Fibroblast of mammary gland (primary cell): Measurements from ENCODE around the gene LSM5.

Source experiments
- DNase-seq: peaks from one replicate; pipeline ENCODE4 v3.0.0-alpha.2; 2010; ENCODE audit warnings: low read depth
- H3K4me3 ChIP-seq: 2 replicates; pipeline ENCODE4 v1.5.1; 2011; ENCODE audit warnings: low read depth, mild to moderate bottlenecking, low read length, moderate library complexity; ENCODE audit not compliant: control insufficient read depth
- CTCF ChIP-seq: conservative IDR thresholded peaks from 2 replicates; pipeline ENCODE4 v1.5.1; 2011; ENCODE audit warnings: low read depth, low read length, inconsistent platforms; ENCODE audit not compliant: control insufficient read depth, insufficient read depth

The LSM5 gene

GRCh38 chr7:32490127-32490796 is at the start of gene LSM5:
LSM5 (minus strand) TSS chr7:32490380; CDS start chr7:32490365, 15 bp downstream.
- peak; percentile 94 for DNase-seq
- TF ChIP-seq CTCF, result no peak
- H3K4me3 ChIP-seq, result peak within 1 kb of the TSS; percentile 96

DNA sequence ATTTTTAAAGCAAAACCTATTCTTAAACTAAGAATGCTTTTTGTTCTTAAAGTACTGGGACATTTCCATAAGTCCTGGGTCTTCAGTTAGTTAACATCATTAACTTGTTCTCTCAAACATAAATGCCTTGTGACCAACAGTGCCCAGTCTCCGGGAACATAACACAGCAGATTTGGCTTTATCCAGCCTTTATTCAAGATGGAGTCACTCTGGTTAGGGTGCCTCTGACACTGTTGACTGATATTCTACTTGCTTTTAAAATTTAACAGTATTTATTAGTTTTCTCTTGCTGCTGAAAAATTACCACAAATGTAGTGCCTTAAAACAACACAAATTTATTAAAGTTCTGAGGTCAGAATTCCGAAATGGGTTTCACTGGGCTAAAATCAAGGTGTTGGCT is 49.2 kb upstream of the LSM5 start:
- no peak overlapping the region for H3K4me3 ChIP-seq
- DNase-seq, result no peak
- no peak for TF ChIP-seq CTCF

DNA sequence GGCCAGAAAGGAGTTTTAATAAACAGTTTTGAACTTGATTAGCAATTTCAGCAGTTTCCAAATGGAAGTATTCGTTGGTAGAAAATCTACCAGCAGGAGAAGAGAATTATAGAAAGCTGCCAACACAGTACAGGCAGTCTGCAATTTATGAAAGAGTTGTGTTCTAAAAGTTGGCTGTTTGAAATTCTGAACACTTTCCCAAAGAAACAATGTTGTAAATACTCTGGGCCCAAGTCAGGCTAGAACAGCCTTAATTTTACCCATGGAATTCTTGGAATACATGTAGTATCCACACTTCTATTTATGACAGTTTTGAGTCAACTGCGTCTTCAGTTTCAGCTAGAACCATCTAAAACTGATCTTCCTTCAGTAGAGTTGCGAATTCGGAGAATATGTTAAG is 47.6 kb upstream of the LSM5 start:
- H3K4me3 ChIP-seq, result no peak overlapping the region
- DNase-seq, result no peak
- TF ChIP-seq CTCF, result no peak

DNA sequence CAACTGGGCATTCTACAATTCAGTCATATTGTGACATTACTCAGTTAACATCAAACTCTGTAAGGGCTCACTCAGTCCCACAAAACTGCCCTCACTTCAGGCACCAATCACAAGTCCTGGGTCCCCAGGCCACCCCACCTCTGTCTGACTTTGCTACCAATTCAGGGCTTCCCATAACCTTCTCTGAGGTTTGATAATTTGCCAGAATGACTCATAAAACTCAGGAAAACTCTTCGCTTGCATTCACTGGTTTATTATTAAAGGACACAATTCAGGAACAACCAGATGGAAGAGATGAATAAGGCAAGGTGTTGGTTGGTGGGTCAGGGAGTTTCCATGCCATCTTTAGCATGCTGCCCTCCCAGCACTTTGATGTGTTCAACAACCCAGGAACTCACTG is 46.4 kb upstream of the LSM5 start:
- peak; percentile 83 for DNase-seq
- no peak for TF ChIP-seq CTCF
- no peak overlapping the region for H3K4me3 ChIP-seq

- TF ChIP-seq CTCF, result no peak
- DNase-seq, result no peak
- no peak overlapping the region for H3K4me3 ChIP-seq
Measured at GRCh38 chr7:32536016-32536415, 45.8 kb upstream of the LSM5 start.

DNA sequence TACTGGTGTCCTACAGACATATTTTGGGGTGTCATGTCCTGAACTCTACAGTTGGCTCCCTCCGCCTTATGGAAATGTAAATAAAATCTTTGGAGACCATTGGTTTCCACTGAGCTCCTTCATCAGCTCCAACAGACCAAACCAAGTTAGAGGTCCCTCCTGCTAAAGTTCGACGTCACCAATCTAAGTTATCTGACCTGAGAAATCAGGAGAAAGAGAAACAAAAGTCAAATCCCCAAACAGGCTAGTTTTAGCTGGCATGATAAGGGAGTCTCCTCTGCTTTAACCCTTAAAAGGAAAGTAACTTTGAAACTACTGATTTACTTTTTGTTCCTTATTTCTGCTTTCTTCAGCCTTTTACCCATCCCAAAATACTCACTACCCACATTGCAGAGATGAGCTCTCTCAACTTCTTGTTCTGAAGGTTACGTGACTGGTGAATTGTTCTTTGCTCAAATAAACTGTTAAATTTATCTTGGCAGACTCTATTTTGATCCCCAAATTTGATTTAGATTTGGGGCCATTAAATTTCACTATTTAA is 45.1 kb upstream of the LSM5 start:
- no peak for TF ChIP-seq CTCF
- DNase-seq, result no peak
- no peak overlapping the region for H3K4me3 ChIP-seq
